Neural progenitor cell (in vitro differentiated cells): ENCODE data around the gene LMAN1.

Source experiments
- EZH2 ChIP-seq: fragments of 200-600 bp; sonication (generic); IDR thresholded peaks from 2 replicates; pipeline ENCODE4 v1.6.1; 2017; ENCODE audit warnings: antibody characterized with exemption, mild to moderate bottlenecking, moderate library complexity
- EZH2phosphoT487 ChIP-seq: fragments of 200-600 bp; sonication (generic); IDR thresholded peaks from 2 replicates; pipeline ENCODE4 v1.6.1; 2017; ENCODE audit warnings: antibody characterized with exemption
- TF ChIP-seq, protein P1 (sequence below): fragments of 200-600 bp; sonication (generic); IDR thresholded peaks from 2 replicates; pipeline ENCODE4 v1.5.1; 2017; ENCODE audit warnings: antibody characterized with exemption, mild to moderate bottlenecking

DNA sequence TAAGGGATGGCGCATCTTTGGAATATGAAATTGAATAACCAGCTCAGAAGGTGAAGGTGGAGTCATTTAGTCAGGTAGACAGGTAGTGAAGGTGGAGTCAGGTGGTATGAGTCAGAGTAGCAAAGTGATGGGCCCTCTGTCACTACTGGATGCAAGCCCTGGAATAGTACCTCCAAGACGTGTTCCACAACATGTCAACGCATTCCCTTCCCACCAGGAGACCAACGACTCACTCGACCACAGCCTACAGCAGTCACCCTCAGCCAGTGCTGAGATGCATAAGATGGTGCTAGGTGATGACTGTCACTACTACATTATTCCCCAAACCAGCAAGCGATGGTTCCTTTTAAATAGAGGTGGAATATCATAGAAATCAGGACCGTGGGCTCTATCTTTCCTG lies 47.4 kb downstream of the LMAN1 start:
- TF ChIP-seq, protein P1, sequence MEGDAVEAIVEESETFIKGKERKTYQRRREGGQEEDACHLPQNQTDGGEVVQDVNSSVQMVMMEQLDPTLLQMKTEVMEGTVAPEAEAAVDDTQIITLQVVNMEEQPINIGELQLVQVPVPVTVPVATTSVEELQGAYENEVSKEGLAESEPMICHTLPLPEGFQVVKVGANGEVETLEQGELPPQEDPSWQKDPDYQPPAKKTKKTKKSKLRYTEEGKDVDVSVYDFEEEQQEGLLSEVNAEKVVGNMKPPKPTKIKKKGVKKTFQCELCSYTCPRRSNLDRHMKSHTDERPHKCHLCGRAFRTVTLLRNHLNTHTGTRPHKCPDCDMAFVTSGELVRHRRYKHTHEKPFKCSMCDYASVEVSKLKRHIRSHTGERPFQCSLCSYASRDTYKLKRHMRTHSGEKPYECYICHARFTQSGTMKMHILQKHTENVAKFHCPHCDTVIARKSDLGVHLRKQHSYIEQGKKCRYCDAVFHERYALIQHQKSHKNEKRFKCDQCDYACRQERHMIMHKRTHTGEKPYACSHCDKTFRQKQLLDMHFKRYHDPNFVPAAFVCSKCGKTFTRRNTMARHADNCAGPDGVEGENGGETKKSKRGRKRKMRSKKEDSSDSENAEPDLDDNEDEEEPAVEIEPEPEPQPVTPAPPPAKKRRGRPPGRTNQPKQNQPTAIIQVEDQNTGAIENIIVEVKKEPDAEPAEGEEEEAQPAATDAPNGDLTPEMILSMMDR, result no peak
- no peak for TF ChIP-seq EZH2phosphoT487
- TF ChIP-seq EZH2, result no peak
